Astrocyte of the hippocampus (primary cell): ENCODE data around the gene EXOC3.

ENCODE experiments used
- DNase-seq: peaks from one replicate; pipeline ENCODE4 v3.0.0; 2011; ENCODE audit warnings: low read depth, low spot score

Gene EXOC3

DNA sequence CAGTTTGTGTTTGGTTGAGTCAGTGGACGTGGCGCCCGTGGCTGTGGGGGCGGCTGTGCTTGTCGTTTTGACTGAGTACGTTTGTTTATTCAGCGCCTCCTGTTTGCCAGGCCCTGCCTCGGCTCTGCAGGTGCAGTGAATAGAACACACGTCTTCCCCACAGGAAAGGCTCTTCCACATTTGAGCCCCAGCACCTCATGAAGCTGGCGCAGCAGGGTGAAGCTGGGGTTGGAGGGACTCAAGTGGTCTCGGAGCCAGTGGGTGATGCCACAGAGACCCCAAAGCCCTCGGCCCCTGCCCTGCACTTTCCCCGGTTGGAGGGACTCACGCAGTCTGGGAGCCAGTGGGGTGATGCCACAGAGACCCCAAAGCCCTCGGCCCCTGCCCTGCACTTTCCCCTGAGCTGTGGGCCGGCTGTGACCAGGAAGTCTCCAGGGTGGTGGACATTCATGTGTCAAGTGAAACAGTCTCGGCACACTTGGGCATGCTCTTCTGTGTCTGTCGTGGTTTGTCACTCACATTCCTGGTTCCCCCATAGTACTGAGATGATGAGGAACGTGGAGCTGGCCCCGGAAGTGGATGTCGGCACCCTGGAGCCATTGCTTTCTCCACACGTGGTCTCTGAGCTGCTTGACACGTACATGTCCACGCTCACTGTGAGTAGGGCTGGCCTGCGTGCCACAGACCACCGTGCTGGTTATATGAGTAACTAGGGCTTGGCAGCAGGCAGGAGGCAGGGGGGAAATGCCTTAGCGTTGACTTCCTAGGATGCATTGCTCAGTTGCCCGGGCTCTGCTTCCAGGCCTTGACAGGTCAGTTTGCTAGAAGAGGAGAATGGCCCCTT, 13.6 kb downstream of the EXOC3 start:
- DNase-seq, result peak; percentile 44

DNA sequence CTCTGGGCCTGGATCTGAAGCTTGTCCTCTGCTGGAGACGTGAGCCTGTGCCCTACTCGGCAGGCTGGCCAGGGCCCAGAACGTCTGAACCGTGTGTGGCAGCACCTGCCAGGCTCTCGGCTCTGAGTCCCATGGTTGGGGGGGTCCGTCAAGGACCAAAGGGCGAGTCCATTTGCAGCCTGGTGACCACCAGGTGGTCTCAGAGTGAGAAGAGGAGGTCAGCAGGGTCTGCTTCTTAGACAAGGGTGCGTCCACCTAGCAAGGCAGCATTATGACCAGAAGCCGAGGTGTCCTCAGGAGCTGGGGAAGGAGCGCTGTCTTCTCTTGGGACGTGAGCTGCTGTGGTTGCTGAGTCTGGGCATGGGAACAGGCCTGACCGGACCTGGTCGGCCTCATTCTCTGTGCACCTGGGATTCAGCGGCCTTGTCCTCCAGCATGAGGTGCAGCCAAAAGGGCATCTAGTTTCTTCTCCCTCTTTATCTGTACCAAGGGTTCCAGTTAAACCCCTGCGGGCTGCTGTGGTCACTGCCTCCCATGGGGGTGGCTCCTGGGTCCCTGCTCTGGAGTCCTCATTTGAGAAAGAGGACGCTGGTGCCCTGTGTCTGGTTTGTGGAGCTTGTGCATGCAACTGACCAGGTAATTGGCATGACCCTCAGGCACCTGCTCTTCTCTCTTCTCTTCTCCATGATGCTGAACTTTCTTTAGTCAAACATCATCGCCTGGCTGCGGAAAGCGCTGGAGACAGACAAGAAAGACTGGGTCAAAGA, 14.4 kb downstream of the EXOC3 start:
- DNase-seq, result no peak

DNA sequence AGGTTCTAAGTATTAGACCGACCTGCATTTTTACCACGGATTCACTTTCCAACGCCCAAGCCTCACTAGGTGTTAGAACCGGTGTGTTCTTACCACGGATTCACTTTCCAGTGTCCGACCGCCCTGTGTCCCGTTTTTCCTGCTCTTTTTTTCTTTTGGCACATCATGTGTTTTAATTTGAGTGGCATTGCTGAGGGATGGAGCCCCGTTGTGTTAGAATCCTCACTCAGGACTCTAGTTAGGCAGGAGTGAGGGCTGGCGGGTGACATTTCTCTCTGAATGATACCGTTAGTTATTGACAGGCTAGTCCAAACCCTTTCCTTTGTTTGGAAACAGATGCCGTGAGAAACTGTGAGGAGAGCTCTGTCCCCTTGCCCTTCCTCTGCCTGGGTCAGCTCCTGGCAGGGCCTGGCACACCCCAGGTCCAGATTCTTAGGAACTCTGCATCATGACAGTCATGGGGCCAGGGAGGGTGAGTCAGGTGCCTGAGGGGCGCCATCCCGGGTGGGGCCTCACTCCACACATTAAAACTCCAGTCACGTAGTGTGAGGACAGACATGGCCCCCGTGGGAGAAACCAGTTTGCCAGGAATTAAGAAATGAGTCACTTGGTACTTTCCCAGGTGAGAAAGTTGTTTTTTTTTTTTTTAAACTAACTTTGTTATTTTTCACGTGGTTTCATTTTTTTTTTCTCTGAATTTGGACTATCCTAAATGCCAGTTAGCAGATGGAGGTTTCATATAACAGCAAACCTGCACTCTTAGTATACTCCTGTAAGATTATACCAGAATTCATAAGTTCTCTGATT, 15.8 kb downstream of the EXOC3 start:
- DNase-seq, result peak; percentile 86

DNA sequence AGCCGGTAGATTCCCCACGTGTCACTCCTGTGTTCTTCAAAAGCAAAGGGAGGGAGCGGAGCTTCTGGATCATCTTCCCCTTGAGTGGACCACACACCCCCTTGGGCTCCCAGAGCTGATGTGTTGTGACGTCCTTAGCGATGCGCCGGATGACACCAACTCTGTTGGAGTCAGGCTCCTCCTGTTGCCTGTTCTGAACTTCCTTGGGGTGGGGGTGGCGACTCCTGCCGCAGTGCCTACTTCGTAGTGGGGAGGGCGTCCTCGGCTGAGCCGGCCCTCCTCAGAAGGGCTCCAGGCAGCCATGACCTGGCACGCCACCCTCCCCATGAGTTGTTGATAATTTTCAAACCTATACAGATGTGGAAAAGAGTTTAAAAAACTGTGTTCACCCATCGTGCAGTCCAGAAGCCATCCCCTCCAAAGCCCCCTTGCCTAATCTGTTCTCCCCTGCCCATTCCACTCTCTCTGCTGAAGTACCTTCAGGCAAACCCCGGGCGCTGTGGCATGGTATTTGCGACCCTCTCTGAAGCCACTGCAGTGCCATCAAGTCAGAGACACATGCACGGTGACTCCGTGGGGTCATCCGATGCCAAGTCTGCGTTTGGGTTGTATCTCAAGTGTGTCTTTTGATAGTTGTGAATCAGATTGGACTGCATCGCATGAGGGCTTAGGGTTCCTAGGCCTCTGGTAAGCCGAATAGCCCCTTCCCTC, 16.7 kb downstream of the EXOC3 start:
- no peak for DNase-seq

DNA sequence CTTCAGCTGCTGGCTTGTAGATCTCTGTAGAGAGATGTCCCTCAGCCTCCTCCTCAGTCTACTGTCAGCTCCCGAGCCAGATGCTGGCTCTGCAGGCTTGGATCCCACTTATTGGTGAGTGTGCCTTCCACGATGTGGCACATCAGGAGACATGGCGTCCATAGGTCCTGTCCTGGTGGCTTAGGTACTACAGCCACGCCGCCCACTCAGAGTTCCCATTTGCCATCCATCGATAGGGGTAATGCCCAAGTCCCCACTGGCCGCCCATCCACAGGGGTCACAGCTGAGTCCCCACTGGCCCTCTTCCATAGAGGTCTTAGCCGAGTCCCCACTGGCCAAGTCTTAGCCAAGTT, 17.3 kb downstream of the EXOC3 start:
- no peak for DNase-seq

DNA sequence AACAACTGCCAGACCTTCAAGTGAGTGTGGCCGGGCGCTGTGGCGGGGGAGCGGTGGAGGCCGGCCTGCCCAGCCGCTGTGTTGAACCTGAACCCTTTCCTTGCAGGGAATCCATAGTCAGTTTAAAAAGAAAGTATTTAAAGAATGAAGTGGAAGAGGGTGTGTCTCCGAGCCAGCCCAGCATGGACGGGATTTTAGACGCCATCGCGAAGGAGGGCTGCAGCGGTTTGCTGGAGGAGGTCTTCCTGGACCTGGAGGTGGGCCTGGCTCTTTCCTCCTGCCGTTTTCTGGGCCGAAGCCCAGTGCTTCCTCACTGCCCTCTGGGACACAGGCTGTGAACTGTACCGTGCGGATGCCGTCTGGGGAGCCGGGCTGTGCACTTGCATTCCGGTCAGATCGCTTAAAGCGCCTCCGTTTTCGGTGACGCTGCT, 19.1 kb downstream of the EXOC3 start:
- no peak for DNase-seq

DNA sequence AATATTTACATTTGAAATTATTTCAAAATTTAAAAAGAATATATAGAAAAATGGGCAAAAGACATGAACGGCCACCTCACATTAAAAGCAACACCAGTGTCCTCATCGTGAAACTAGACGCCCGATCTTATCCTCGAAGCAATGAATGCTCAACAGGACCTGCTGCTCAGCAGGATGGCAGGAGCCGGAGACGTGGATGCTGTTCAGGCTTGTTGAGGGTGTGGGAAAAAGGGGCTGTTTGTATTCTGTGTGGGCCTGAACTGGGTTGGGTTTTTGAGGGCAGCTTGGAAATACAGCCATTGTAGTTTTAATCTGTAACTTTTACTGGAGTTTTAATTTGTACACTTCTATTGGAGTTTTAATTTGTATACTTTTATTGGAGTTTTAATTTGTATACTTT, 20.3 kb downstream of the EXOC3 start:
- DNase-seq, result no peak

DNA sequence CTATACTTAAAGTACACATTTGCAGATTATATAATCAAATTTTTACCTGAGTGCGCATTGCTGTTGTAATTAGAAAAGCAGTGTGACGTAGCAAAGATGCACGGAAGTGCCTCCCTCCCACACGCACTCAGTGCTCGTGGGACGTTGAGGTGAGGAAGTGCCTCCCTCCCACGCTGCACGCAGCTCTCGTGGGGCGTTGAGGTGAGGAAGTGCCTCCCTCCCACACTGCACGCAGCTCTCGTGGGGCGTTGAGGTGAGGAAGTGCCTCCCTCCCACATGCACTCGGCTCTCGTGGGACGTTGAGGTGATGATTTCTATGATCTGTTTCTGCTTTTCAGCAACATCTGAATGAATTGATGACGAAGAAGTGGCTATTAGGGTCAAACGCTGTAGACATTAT, 21.0 kb downstream of the EXOC3 start:
- no peak for DNase-seq

DNA sequence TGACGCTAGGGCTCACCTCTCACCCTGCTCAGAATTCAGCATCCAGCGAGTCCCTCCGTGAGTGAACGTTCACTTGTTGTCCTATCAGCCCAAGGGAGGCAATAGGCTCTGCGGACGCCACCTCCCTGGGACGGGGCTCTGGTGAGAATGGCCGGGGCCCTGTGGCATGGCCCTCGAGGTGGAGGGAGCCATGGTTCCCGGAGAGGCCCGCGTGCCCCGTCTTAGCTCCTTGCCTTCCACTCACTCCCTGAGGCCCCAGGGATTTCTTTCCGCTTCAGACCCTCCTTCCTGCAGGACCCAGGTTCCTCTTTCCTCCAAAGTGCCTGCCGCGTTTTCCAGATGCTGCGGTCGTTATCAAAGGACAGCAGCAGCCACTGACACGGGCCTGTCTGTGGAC, 21.5 kb downstream of the EXOC3 start:
- no peak for DNase-seq

DNA sequence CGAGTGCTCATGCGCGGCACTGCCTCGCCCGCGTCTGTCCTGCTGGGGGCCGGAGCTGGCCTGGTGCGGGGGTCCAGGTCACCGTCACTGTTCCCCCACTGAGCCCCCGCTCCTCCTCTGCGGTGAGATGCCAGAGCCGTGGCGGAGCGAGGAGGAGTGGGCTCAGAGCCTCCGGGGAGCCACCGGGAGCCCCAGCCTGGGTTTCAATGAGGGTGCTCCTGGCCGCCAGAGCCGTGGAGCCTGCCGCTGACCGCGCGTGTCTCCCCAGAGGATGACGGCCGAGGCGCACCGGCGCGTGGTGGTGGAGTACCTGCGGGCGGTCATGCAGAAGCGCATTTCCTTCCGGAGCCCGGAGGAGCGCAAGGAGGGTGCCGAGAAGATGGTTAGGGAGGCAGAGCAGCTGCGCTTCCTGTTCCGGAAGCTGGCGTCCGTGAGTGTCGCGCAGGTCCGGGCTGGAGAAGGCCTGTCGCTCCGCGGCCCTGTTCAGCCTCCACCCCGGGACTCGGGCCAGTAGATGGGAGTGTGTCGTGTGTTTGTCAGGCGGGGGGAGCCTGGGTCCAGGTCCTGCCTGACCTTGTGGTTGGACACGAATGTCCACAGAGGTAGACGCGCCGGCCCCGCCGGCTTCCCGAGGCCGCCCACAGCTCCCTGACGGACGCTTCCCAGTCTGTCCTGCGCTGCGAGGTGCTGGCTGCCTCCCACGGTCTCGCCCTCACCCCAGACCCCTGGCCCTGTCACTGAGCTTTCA, 22.0 kb downstream of the EXOC3 start:
- DNase-seq, result no peak

DNA sequence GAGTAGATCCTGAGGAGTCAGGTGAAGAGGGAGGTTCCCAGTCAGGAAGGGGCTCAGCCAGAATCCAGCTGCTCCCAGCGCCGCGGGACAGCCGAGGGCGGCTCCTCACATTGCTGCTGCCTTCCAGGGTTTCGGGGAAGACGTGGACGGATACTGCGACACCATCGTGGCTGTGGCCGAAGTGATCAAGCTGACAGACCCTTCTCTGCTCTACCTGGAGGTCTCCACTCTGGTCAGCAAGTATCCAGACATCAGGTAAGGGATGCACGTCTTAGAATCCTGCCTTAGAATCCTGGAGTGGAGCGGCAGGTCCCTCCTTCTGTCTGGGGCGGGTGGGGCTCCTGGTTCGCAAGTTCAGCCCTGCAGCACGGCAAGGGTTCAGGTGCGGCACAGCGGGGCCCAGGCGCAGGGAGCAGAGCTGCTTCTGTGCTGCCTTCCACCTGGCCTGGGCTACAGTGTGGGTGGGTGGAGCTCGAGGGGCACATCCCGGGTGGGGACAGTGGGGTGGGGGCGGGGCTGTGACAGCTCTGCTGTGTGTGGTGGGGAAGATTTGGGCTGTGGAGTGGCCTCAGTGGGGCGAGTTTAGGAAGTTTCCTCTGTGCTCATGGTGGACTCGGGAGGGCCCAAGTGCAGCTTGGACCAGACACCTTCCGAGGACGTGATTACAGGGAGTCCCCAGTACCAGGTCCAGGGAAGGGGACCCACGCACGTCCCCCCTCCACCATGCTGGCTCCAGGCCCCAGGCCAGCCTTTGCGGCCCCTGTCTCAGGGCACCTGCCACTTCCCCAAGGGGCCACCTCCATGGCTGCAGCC, 22.8 kb downstream of the EXOC3 start:
- DNase-seq, result no peak

DNA sequence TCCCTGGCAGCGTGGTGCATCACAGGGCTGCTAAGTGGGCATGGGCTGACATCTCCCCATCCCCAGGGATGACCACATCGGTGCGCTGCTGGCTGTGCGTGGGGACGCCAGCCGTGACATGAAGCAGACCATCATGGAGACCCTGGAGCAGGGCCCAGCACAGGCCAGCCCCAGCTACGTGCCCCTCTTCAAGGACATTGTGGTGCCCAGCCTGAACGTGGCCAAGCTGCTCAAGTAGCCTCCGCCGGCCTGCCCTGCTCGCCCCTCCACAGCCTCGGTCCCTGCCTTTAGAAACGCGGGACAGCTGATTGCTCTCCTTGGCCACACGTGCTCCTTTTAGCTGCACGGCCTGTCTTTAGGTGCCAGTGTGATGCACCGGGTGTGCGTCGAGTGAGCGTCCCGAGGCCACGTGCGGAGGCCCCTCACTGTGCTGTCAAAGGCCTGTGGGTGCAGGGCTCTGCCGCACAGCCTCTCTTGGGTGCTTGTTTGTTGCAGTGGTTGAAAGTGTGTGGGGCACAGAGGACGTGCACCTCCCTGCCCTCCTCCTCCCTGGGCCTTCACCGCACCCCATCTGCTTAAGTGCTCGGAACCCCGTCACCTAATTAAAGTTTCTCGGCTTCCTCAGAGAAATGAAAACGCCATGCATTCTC, 23.8 kb downstream of the EXOC3 start:
- no peak for DNase-seq

DNA sequence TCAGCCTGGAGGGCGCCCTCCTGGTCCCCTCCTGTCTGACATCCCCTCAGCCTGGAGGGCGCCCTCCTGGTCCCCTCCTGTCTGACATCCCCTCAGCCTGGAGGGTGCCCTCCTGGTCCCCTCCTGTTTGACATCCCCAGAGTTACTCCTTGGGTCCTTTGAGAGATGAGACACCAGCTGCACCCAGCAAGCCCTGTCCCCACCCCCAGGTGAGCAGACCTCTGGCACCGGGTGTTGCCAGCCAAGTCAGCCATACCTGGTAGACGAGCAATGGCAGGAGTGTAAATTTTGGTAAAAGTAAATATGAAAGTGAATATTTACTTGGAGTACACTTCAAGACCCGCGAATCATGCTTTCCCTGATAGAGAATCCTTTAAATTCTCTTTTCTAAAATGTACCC, 25.4 kb downstream of the EXOC3 start:
- DNase-seq, result no peak

DNA sequence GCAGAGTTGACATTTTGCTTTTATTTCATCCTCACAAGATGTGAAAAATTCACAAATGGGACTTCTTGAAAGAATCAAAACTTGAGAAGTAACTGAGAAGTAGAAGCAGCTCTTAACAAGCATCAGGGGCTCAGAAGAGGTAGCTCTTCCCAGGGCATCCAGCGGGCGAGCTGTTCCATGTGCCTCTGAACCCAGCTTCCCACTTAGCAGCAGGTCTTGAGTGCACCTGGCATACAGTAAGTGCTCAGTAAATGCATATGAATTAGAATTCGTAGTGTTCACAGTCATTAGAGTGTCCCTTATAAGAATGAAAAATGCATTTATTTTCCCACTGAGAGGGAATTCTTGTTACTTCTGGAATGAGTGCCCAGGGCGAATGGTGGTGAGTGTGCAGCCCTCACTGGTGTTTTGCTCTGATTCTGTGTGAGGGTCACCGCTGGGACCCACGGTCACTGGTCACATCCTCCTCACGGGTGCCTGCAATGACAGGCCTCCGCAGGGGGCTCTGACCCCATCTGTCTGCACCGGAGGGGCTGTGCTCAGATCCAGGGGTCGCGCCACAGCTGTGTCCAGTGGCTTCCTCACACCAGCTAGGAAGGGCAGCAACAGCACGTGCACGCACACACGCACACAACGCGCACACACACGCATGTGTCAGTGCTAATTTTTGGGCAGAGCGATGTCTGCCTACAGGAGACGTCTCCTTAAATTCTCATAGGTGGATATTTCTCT, 26.9 kb downstream of the EXOC3 start:
- no peak for DNase-seq

DNA sequence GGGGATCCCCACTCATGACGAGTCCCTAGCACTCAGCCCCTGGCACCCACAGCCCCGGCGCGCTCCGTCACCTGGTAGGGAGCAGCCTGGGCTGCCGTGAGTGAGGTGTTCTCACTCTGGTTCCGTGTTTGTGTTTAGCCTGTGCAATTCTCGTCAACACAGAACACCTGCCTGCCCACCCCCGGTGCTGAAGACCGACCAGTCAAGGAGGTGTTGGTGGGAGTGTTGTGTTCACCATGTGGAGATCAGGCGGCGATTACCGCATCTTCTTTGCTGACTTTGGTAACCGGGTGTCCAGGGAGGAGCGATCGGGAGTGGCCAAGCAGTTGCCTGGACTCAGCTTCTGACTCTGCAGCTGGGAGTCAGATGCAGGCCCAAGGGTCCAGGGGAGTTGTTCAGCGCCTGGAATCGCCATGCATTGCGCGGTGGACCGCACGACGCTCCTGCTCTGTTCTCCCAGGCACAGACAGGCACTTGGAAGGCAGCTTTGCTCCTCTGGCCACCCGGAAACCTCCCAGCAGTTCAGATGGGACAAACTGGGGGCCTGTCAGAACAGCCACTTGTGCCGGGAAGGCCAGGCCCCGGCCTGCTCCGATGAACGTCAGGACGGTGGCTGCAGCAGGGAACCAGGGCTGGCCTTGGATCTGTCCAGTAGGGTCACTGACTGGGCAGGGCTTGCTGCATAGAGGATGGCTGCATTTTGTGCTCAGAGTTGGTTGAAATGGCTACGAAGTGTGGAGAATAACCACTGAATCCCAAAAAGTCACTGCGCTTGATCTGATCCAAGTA, 28.2 kb downstream of the EXOC3 start:
- DNase-seq, result no peak

DNA sequence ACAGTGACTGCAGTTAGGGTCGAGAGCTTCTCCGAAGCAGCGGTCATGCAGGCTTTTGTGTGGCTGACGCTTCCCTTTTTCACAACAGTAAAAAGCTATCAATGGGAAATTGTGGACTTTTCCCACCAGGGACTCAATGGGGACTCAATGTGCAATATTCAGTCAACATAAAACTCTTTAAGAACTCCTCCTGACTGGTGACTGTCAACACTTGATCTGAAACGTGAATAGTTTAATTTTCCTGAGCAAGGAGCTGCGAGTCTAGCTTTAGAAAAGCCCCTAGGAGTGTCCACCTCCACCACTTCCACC, 28.7 kb downstream of the EXOC3 start:
- DNase-seq, result no peak

DNA sequence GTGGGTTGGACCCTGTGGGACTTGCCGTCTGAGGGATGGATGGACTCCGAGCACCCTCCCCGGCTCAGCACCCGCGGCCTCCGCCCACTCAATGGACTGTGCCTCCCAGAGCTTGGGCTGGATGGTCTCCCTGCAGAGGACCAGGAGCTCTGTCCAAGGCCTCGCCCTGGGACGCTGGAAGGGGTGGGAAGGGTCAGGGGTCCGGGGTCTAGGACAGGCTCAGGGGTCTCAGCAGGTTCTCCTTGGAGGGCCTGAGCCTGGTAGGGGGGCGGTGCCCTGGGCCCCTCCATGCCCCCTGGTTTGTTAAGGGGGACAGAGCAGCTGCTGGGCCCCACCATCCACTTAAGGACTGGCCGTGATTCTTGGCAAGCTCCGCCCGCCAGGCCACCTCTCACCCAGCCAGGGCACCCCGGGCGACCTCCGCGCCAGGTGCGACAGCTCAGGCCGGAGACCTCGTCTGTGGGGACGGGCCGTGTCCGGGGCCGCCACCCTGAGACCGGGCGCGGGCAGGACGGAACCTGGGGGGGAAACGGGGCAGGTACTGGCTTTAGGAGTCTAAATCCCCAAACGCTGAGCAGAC, 29.2 kb downstream of the EXOC3 start:
- DNase-seq, result no peak
